HG03196 (cell line): ENCODE measurements around the gene ACSL5.
"Not testable (repeated sequence)": the region's sequence is repeated elsewhere in the genome, so short reads cannot be mapped to it uniquely, and the experiment has no call there.

Experiments
- ATAC-seq: cut with Tn5 transposase; IDR thresholded peaks from one replicate; pipeline ENCODE4 v1.9.1; 2021; ENCODE audit not compliant: unreplicated experiment

ACSL5 gene

DNA sequence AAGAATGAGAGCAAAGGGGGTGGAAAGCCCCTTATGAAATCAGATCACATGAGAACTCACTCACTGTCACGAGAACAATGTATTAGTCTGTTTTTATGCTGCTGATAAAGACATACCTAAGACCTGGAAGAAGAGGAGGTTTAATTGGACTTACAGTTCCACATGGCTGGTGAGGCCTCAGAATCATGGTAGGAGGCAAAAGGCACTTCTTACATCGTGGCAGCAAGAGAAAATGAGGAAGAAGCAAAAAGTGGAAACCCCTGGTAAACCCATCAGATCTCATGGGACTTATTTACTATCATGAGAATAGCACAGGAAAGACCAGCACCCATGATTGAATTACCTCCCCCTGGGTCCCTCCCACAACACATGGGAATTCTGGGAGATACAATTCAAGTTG lies 32.9 kb downstream of the ACSL5 start:
- ATAC-seq = not testable (repeated sequence)

DNA sequence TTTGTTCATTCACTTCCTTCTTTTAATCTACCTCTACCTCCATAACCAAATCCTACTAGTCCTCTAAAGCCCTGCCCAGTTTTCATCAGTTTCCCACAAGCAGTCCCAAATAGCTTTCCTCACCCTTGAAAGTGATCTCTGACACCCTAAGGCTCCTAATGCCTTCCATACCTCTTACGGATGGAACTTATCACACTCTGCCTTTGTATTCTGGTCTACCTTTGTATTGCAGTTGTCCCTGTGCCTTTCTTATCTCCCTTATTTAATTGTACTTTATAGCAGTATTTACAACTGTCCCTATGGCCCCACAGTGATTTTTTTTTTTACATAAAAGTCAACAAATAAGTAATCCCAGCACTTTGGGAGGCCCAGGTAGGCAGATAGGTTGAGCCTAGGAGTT lies 33.8 kb downstream of the ACSL5 start:
- no peak for ATAC-seq

DNA sequence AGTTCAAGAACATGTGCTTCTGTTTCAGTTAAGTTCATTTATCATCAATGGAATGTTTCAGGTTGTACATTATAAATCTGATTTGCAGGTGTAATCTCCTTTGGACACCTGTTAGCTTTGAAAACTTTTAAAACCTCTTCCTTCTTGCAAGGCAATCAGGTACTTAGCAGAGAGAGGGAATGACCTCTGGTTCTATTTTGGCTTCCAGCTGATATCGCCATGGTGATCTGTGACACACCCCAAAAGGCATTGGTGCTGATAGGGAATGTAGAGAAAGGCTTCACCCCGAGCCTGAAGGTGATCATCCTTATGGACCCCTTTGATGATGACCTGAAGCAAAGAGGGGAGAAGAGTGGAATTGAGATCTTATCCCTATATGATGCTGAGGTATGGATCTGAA lies 35.4 kb downstream of the ACSL5 start:
- no peak for ATAC-seq

DNA sequence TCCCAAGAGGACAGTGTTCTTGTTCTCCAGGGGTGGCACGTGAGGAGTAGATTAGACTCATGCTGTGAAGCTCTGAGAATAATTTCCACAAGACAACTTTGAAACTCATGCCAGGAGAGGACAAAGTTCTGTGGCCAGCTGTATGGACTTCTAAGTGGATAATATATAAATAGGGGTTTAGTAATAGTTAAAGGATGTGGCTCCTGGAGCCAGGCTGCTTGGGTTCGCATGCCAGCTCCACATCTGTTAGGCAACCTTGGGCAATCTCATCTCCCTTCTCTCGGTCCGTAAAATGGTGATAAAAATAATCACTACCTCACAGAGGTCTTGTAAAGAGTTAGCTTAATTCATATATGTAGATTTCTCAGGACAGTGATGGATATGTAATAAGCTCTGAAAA lies 35.8 kb downstream of the ACSL5 start:
- ATAC-seq = no peak

DNA sequence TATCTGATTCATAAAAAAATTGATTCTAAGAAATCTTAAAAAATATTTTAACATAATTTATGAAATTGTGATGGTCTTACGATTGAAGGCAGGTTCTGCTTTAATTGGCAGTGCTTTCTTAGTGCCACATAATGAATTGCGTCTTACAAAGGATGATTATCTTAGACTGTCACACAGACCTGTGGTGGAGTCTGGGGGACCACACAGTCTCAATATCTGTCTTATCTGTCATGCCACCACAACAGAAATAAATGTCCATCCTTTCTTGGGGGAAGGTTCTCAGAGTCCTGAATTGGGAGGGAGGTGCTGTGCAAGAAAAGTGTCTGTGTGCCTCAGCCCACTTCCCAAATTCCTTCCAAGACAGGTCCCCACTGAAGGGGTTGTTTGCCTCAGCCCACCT lies 38.8 kb downstream of the ACSL5 start:
- no peak for ATAC-seq

DNA sequence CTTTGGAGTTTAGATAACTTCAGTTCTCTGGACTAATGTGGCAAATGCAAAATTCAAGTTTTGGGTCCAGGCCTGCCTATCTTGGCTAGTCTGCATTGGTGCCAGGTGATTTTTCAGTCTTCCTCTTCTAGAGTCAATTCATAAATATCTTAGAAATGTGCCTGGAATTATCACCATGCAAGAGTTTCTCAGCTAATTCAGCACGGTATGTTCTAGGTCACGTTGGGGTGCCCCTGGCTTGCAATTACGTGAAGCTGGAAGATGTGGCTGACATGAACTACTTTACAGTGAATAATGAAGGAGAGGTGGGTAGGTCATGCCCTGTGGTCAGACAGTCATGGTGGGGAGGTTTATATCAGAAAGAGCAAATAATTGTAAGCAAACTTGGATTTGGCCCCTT lies 47.8 kb downstream of the ACSL5 start:
- no peak for ATAC-seq

DNA sequence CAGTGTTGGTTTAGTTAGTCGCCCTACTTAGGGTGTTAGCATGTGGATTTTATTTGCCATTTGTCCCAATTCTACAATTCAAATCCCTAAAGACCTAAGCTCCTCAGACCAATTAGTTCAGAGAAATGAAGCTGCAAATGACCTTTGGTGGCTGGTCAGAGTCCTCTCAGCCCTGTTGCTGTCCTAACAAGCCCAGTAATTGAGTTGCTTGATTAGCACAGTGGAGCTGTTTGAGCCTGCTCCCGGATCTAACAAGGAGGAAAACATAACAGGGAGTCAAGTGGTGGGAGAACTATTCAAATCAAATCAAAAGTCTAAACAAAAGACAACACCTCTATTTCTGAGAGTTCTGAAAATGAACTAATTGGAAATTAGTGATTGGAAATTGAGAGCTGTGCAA lies 50.7 kb downstream of the ACSL5 start:
- ATAC-seq = no peak

DNA sequence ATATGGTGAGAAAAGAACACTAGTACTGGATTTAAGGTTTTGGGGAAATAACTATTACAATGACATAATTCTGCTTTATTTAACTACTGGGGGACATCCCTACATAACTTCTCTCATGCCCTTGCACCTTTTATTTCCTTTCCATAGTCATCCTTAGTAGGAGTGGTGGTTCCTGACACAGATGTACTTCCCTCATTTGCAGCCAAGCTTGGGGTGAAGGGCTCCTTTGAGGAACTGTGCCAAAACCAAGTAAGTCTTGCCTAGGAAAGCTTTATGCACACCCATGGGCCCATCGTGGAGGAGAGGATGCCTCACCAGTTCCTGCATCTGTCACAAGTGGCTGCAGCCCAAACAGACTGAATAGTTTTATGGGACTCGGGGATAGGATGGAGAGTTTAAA lies 52.2 kb downstream of the ACSL5 start:
- ATAC-seq = no peak

DNA sequence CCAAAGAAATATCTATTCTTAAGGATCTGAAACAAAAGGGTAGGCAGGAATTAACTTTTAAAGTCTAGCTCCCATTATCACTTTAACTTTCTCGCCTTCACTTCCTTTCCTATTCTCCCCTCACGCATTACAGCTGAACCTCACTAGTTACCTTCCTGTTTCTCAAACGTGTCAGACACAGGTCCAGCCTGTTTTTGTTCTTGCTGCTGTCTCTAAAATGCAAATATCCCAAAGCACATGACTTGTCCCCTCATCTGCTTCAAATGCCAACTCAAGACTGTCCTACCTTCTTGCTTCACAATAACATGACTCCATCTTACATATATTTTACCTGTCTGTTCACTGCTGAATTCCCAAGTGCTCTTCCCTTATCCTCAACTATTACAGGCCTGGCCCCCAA lies 55.2 kb downstream of the ACSL5 start:
- ATAC-seq = no peak

DNA sequence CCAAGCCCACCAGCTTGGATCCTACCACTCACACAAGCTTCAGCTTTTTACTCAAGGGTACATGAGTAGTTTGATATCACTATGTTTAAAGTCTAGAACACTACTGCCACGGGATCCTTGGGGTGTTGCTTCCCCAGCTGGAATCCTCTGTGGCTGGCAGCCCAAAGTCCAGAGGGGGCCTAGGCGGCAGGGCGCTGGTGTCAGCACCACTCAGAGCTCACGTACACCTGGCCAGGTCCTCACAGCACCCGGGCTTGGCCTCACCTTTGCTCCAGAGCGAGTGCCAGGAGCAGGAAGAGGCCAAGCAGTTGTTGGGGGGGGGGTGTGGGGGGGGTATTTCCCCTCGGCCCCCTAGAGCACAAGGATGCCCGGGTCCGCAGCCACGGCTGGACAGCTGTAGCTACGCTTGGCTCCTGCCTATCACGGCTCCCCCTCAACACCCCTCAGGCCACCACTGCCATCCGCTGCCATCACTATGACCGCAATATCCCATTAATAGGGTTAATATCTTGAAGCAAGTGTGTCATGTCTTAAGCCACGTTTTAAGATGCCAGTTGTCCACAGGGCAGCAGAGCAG lies 55.8 kb downstream of the ACSL5 start:
- no peak for ATAC-seq

DNA sequence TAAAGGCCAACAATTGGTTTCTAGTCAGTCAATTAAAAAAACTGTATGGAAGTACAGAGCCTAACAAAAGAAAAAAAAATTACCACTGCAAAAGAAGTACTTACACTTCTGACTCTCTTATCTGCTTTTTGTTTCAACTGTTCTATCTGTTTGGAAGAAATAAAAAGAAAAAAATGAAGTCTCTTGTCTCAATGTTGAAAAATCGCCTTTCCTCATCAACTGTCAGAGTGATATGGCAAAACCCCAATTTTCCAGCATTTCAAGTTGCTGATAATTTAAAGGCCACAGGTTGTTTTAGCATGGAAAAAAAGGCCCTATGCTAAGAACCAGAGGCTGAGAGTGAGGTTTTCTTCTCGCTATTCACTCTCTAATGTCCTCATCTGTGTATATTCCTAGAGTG lies 59.2 kb downstream of the ACSL5 start:
- ATAC-seq = no peak

DNA sequence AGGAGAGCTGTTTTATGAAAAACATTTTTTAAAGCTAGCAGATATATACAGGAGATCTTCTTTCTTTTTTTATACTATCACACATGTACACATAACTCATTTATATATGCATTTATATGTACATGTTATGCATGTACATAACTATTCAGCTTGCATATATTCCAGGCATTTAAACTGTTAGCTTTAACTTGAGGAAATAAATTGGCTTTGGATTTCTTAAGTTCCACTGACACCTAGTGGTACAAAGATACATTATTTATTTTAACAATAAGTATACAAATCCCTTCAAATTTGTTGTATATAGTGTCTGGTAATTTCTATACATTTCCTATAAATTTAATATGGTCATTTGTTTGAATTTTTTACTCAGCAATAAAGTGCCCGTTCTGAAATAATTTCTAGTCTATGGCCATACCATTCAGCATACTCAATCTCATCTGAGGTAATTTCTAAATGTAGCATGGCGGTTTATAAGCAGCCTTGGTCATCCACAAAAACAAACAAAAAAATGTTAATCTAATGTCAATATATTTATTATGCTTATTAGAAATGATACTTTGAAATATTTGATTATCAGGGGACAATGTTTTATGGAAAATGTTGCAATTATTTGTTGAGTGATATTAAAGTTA lies 61.2 kb downstream of the ACSL5 start:
- no peak for ATAC-seq

DNA sequence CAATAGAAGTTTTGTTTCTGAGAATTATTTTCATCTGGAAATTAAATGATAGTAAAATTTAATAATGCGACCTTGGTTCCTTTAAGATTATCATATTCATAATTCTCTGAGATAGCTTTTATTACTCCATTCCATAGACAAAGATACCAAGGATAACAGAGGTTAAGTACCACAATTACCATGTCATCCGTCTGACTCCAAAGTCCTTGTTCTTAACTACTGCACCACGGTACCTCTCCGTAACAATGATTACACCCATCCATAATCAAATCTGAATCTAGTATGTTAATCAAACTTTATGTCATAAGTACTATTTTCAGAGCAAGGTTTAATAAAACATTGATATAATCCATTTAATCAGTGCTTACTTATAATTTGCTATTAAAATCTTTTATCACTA lies 64.4 kb downstream of the ACSL5 start:
- no peak for ATAC-seq

DNA sequence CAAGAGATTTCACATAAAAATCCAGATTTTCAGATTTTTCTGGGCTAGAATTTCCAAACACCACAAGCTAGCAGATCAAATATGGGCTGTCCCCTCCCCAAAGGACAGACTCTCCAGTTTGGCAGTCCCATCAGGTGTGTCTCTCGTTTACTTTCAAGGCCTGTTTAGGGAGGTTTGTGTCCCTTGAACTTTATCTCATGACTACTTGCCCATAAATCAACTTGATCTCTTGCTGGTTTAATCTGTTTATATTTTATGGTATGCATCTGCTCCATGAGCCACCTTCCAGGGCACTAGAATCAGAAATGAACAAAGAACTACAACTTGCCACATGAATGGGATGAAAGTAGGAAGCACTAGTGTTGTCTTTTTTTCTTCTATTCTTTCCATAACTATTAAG lies 67.6 kb downstream of the ACSL5 start:
- ATAC-seq = no peak

DNA sequence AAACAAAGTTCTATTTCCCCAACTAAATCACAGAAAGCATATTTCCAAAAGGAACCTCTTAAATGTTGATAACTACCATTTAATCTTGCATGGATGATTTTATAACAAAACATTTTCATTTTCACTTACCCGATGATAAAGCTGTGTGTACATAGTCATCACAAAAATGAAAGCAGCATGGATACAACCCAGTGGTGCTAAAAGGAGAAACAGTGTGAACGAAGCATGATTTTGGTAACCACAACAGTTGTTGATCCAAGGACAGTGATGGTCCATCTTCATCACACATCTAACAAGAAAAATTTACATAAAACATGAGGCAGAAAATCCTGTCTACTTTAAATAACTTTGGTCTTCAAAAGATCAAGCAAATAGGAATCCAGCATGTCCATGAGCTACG lies 68.1 kb downstream of the ACSL5 start:
- ATAC-seq = no peak

DNA sequence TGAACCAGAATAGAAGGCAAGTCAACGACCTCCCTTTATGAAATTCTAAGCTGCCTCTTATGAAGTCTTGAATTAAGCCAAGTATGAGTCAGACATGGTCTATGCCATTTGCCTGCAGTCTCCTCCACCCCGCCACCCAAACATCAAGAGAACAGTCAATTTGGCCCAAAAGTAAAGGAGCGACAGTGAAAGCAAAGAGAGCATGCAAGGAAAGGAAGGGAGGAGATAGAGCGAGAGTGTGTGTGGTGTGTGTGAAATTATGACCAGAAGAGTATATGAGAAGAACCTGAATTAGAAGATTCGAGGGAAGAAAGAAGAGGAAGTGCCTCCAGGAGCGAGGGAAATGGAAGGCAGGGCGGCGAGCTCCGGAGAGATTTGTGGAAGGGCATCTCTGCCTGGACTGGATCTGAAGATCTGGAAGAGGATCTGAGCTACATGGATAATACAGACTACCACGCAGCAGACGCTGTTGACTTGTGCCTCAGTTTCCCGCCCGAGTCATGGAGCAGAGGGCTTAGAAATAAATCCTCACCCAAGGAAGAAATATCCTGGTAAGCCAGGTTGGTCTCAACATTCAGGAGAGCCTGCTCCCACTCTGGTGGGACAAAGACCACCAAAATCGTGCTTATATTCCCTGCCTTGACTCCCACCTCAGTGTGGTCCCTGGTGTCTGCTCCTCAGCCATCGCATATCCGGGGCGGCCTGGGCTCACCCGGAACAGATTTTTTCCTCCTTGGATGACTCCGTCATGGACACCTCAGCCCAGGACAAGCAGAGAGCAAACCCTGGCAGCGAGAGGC lies 72.3 kb downstream of the ACSL5 start:
- no peak for ATAC-seq

DNA sequence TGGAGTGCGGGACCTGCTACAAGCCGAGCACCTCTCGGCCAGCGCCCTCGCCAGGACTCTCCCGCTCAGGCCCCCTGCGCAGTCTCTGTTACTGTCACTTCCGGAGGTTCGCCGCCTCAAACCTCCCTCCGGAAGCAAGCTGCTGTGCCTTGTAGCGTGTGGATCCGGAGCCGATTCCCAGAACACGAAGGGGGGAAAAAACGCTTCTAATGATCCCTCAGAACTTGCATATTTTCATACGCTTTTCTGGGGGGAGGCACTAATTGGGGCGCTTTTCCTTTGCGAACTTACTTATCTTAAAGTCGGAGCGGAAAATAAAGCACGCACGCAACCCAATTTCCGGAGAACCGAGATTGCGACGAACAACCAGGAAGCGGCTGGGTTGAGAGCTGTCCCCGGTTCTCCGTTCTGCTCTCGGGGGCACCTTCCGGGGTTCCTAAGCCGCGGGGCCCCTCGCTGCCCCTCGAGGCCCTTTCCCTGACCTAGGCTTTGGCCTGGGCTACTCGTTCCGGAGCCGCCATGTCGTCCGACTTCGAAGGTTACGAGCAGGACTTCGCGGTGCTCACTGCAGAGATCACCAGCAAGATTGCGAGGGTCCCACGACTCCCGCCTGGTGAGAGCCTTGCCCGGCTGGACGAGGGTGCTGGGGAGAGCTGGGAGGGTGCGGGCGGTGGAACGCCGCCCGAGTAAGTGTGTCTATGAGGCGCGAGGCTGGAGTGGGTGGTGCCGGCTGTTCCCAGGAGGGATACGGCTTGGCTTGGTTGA lies 73.1 kb downstream of the ACSL5 start, which contains the start of the genes VTI1A and ZDHHC6:
TSS of gene VTI1A (plus strand) at position 361 of the 765 bp plus-strand sequence. CDS start at position 520, 159 bp downstream.
TSS of gene ZDHHC6 (minus strand) at position 60 of the 765 bp plus-strand sequence. CDS start 1,478 bp downstream, outside the sequence.
- peak; percentile 92 for ATAC-seq

DNA sequence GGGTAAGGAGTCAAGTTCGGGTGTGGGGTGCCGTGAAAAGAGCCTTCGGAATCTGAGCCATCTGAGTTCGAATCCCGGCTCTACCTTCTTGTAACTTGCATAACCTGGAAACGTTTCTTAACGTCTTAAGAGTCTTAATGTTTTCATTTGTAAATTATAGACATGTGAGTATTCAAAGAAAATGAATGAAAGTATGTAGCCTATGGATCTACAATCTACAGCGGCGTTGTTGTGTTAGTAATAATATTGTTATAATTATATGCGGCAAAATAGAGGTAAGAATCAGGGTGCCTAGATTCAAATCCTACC lies 73.7 kb downstream of the ACSL5 start:
- ATAC-seq = no peak

DNA sequence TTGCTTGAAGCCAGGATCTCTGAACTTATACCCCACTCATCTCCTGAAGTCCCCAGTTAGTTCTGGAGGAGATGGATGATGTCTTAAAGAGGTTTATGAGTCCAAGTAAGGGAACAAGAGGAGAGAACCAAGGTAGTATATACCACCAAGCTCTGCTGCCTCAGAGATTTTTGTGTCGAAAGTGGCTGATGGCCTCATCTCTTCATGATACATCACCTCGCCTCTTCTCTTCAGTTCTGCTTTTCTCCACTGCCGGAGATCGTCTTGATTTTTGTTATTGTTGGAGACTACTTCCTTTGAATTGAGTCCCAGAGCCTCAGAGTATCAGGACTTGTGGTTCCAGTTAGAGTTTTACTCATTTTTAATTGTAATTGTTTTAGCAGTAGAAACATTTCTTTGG lies 75.0 kb downstream of the ACSL5 start:
- ATAC-seq = no peak

DNA sequence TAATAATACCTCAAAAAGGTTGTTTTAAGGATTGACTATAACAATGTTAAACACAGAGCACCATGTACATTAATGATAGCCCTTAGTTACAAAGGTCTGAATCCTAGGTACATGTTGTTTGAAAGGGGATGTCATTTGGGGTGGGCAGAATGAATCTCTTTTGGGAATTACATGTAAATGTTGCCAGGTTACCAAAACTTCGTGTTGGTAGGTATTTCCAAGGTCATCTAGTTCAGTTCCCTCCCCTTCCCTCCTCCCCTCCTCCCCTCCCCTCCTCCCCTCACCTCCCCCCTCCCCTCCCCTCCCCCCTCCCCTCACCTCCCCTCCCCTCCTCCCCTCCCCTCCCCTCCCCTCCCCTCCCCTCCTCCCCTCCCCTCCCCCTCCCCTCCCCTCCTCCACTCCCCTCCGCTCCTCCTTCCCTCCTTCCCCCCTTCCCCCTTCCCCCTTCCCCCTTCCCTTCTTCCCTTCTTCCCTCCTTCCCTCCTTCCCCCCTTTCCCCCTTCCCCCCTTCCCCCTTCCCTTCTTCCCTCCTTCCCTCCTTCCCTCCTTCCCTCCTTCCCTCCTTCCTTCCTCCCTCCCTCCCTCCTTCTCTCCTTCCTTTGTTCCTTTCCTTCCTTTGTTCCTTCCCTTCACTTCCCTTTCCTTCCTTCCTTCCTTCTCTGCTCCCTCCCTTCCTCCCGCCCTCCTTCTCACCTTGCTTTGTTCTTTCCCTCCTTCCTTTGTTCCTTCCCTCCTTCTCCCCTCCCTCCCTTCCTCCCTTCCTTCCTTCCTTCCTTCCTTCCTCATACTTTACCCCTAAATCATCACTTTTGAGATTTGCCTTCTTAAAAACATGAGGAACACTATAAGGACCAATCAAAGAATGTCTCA lies 81.2 kb downstream of the ACSL5 start:
- no peak for ATAC-seq

DNA sequence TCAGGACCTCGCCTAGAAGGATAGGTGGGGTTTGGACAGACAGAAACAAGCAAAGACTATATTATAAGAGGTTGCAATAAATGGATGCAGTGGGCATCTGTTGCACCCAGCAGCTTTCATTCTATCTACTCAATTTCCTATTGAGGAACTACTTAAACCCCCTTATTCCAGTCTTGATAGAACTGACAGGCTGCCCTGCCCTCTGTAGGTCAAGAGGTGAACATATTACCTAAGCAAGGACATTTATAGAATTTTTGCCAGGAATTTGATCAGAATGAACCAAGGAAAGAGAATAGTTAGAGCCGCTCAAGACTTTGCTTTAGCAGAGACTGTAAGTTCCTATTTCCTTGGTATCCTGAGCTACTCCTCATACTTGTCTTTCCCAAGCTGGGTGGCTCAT lies 82.6 kb downstream of the ACSL5 start:
- no peak for ATAC-seq
